ENCODE results near the gene RUNX3.

- no peak for TF ChIP-seq CTCF (IDR thresholded peaks at IDR 0.05)
- no peak for TF ChIP-seq TAF1 (IDR thresholded peaks at IDR 0.05; ENCODE audit: borderline replicate concordance, low read depth, low read length)
- TF ChIP-seq RFX5 (IDR thresholded peaks at IDR 0.05; ENCODE audit: low read length): no peak
- TF ChIP-seq EP300 (IDR thresholded peaks at IDR 0.05; ENCODE audit: borderline replicate concordance in 1 of 2, low read depth in 1 of 2, low read length in 1 of 2): no peak
- no peak for TF ChIP-seq JUND (IDR thresholded peaks at IDR 0.05)
Measured at GRCh38 chr1:24871306-24871901, 58.7 kb downstream of the RUNX3 start.
